GM23338 (cell line): ENCODE results near the gene MT1E. TPM values are rescaled to one million over a fixed set of nuclear protein-coding genes. Genes with fewer than 3 reads are reported as not detected.
A peak's percentile ranks its signal among the peaks of the same experiment; 100 is the strongest.

Experiments
- ATAC-seq: fragments of 200-7000 bp; cut with Tn5 transposase; 3 replicates; pipeline ENCODE4 v1.9.1; 2020
- DNase-seq: peaks from one replicate; pipeline ENCODE4 v3.0.0-alpha.2; 2015; ENCODE audit warnings: low spot score
- H2AFZ ChIP-seq: fragments of 200-600 bp; sonication (generic); 2 replicates; pipeline ENCODE4 v1.8.0; 2016; ENCODE audit warnings: antibody characterized with exemption, mild to moderate bottlenecking, moderate library complexity
- H3F3A ChIP-seq: fragments of 200-600 bp; sonication (generic); replicated peaks from 2 replicates; pipeline ENCODE4 v1.8.0; 2017; ENCODE audit warnings: antibody characterized with exemption, mixed run types, low read depth
- H3K27ac ChIP-seq: fragments of 200-600 bp; sonication (generic); 2 replicates; pipeline ENCODE4 v1.6.1; 2016; ENCODE audit warnings: low read depth
- H3K27me3 ChIP-seq: fragments of 200-600 bp; sonication (generic); 2 replicates; pipeline ENCODE4 v1.8.0; 2016; ENCODE audit warnings: mild to moderate bottlenecking, mixed run types, moderate library complexity; ENCODE audit not compliant: insufficient read depth
- H3K36me3 ChIP-seq: fragments of 200-600 bp; sonication (generic); 2 replicates; pipeline ENCODE4 v1.8.0; 2016; ENCODE audit warnings: mild to moderate bottlenecking; ENCODE audit not compliant: insufficient read depth
- H3K4me1 ChIP-seq: fragments of 200-600 bp; sonication (generic); 2 replicates; pipeline ENCODE4 v1.8.0; 2016; ENCODE audit warnings: mild to moderate bottlenecking, moderate library complexity; ENCODE audit not compliant: insufficient read depth
- H3K4me2 ChIP-seq: fragments of 200-600 bp; sonication (generic); 2 replicates; pipeline ENCODE4 v1.7.1; 2017; ENCODE audit warnings: mixed run types
- H3K4me3 ChIP-seq: fragments of 200-600 bp; sonication (generic); 2 replicates; pipeline ENCODE4 v1.6.1; 2016; ENCODE audit warnings: mixed run types
- H3K79me2 ChIP-seq: fragments of 200-600 bp; sonication (generic); replicated peaks from 2 replicates; pipeline ENCODE4 v1.8.0; 2017; ENCODE audit warnings: mild to moderate bottlenecking; ENCODE audit not compliant: insufficient read depth
- H3K9me2 ChIP-seq: fragments of 200-600 bp; sonication (generic); 2 replicates; pipeline ENCODE4 v1.8.0; 2017; ENCODE audit not compliant: insufficient read depth
- H4K20me1 ChIP-seq: fragments of 200-600 bp; sonication (generic); replicated peaks from 2 replicates; pipeline ENCODE4 v1.8.0; 2017; ENCODE audit warnings: mild to moderate bottlenecking; ENCODE audit not compliant: insufficient read depth
- H3K27ac Mint-ChIP-seq: 2 replicates; pipeline ENCODE4 v1.8.0; 2020; ENCODE audit warnings: inconsistent platforms, mild to moderate bottlenecking, moderate library complexity, mixed read lengths
- H3K27me3 Mint-ChIP-seq: 3 replicates; pipeline ENCODE4 v1.8.0; 2022; ENCODE audit warnings: low read depth, mild to moderate bottlenecking, moderate library complexity, mixed read lengths, inconsistent platforms; ENCODE audit not compliant: insufficient read depth, poor library complexity
- H3K36me3 Mint-ChIP-seq: 3 replicates; pipeline ENCODE4 v1.8.0; 2021; ENCODE audit warnings: low read depth, mild to moderate bottlenecking, inconsistent platforms, moderate library complexity, mixed read lengths
- H3K4me1 Mint-ChIP-seq: 3 replicates; pipeline ENCODE4 v1.8.0; 2020; ENCODE audit warnings: mild to moderate bottlenecking, inconsistent platforms, mixed read lengths
- H3K4me3 Mint-ChIP-seq: 3 replicates; pipeline ENCODE4 v1.8.0; 2021; ENCODE audit warnings: moderate library complexity, mild to moderate bottlenecking, inconsistent platforms, mixed read lengths
- H3K9me3 Mint-ChIP-seq: 3 replicates; pipeline ENCODE4 v1.8.0; 2020; ENCODE audit warnings: moderate library complexity, mild to moderate bottlenecking, inconsistent platforms, mixed read lengths
- POLR2AphosphoS5 ChIP-seq: IDR thresholded peaks from 2 replicates; pipeline ENCODE4 v1.6.1; 2016; ENCODE audit warnings: antibody characterized with exemption, low read depth
- STAT1 ChIP-seq: IDR thresholded peaks from one replicate; pipeline ENCODE4 v1.6.1; 2016; ENCODE audit warnings: antibody characterized with exemption; ENCODE audit not compliant: unreplicated experiment
- ZNF114 ChIP-seq: fragments of 250-450 bp; sonication (Bioruptor Pico); IDR thresholded peaks from 2 replicates; pipeline ENCODE4 v1.5.0; 2020; ENCODE audit warnings: mild to moderate bottlenecking, moderate library complexity
- ZNF331 ChIP-seq: fragments of 250-450 bp; sonication (Bioruptor Pico); IDR thresholded peaks from 2 replicates; pipeline ENCODE4 v1.5.0; 2020; ENCODE audit warnings: low read depth, mild to moderate bottlenecking, moderate library complexity
- polyA plus RNA-seq: library from polyadenylated mRNA; unstranded; fragments of >200 nt; fragmentation: Nextera tagmentation; extraction: Ambion mirVana; gene quantifications from 2 replicates; pipeline ENCODE4 v1.2.1, GENCODE V29; 2016
- total RNA-seq: library from RNA; depleted of rRNA; stranded (reverse); fragments of >200 nt; shearing (Covaris generic); gene quantifications from 2 replicates; pipeline ENCODE4 v1.2.3, GENCODE V29; 2014
- TF ChIP-seq, protein P1 (sequence below), 2 experiments: fragments of 200-600 bp in 1 of 2; sonication (generic) in 1 of 2; conservative IDR thresholded peaks; 2 replicates each; pipeline versions ENCODE4 v1.5.1 to v1.6.1; 2016 to 2017; ENCODE audit warnings: antibody characterized with exemption in 2 of 2, low read depth in 2 of 2, mild to moderate bottlenecking in 2 of 2, moderate library complexity in 1 of 2
- TF ChIP-seq, protein P2 (sequence below): fragments of 250-450 bp; sonication (Bioruptor Pico); IDR thresholded peaks from 2 replicates; pipeline ENCODE4 v1.5.0; 2020; ENCODE audit warnings: mild to moderate bottlenecking, moderate library complexity
- TF ChIP-seq, protein P3 (sequence below): IDR thresholded peaks from one replicate; pipeline ENCODE4 v1.6.1; 2018; ENCODE audit warnings: antibody characterized with exemption; ENCODE audit not compliant: unreplicated experiment

Gene MT1E
- total and polyA plus RNA-seq, 2 experiments from 2014 or later: 31.0 to 121 TPM

DNA sequence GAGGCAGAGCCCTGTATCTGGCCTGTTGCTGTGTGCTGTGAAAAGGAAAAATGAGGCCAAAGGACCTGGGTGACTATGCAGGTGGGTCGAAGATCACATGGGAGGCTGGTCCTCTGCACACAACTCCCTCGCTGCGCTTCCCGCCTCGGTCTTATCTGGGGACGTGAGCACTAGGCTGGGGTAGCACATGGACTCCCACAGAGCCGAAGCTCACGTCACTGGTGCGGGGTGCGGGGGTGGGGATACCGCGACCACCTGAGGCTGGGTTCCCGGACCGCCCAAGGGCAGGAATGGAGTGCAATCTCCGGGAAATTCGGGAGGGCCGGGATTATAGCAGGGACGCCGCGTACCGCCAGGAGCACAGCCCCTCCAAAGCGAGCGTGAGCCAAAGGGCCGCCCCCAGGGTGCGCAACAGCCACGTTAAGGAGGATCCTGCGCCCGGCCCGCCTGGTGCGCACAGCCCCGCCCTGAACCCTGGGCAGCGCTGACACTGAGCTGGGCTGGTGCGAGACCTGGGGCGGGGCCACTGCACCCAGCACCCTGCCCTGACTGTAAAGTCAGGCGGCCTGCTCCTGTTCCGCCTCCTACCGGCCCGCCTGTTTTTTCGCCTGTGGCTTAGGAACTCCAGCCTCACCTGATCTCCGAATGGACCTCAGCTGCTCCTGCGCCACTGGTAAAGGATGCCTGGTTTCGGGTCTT is 17.6 kb downstream of the MT1E start:
- ATAC-seq (peak; percentile 79), DNase-seq (peak; percentile 79)
- Histone ChIP-seq H3K79me2 (no peaks in the 10 kb centered on the region), H2AFZ (peak overlapping the region; percentile 84), H3K4me1 (peaks cover 17% of the 10 kb centered on the region; the same call in 1 of the 2 replicates), H3K4me3 (peak overlapping the region; percentile 61), H3F3A (peaks cover 13% of the 10 kb centered on the region; the same call in 1 of the 2 replicates), H3K4me2 (peak overlapping the region; percentile 84), H3K9me2 (no peaks in the 10 kb centered on the region), H3K27me3 (peaks cover 100% of the 10 kb centered on the region), H3K36me3 (no peaks in the 10 kb centered on the region), H3K27ac (no peak overlapping the region), H4K20me1 (no peaks in the 10 kb centered on the region)
- TF ChIP-seq ZNF331 (CRISPR knock-in tag): no peak
- TF ChIP-seq, protein P1, sequence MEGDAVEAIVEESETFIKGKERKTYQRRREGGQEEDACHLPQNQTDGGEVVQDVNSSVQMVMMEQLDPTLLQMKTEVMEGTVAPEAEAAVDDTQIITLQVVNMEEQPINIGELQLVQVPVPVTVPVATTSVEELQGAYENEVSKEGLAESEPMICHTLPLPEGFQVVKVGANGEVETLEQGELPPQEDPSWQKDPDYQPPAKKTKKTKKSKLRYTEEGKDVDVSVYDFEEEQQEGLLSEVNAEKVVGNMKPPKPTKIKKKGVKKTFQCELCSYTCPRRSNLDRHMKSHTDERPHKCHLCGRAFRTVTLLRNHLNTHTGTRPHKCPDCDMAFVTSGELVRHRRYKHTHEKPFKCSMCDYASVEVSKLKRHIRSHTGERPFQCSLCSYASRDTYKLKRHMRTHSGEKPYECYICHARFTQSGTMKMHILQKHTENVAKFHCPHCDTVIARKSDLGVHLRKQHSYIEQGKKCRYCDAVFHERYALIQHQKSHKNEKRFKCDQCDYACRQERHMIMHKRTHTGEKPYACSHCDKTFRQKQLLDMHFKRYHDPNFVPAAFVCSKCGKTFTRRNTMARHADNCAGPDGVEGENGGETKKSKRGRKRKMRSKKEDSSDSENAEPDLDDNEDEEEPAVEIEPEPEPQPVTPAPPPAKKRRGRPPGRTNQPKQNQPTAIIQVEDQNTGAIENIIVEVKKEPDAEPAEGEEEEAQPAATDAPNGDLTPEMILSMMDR (conservative IDR thresholded peaks at IDR 0.05; ENCODE audit: low read depth in 2 of 2): peak; percentile 38 to 51
- Mint-ChIP-seq H3K9me3 (no peaks in the 10 kb centered on the region), H3K4me1 (peaks cover 34% of the 10 kb centered on the region), H3K27me3 (peaks cover 98% of the 10 kb centered on the region), H3K27ac (no peak overlapping the region), H3K4me3 (peak overlapping the region; percentile 64), H3K36me3 (no peaks in the 10 kb centered on the region)

DNA sequence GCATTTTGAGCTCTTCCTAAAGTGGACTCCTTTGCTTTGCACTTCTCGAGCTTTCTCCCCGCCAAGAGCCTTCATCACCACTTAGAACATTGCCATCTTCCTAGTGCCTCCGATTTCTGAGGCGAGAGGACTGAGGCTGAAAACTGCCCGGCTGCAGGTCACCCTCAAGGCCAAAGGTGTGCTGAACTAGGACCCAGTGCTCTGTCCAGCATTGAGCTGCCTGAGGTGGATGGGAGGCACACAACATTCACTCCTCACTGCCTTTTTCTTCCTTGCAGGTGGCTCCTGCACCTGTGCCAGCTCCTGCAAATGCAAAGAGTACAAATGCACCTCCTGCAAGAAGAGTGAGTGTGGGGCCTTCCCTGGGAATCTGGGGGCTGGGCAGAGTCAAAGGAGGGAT is 18.3 kb downstream of the MT1E start:
- Histone ChIP-seq H2AFZ (peak overlapping the region; percentile 84), H3K9me2 (no peaks in the 10 kb centered on the region), H3F3A (peaks cover 9% of the 10 kb centered on the region; the same call in 1 of the 2 replicates), H3K4me1 (peaks cover 13% of the 10 kb centered on the region; the same call in 1 of the 2 replicates), H3K27me3 (peaks cover 100% of the 10 kb centered on the region), H3K79me2 (no peaks in the 10 kb centered on the region), H4K20me1 (no peaks in the 10 kb centered on the region), H3K36me3 (no peaks in the 10 kb centered on the region), H3K27ac (no peak overlapping the region), H3K4me2 (peak overlapping the region; percentile 84), H3K4me3 (peak overlapping the region; percentile 61)
- DNase-seq (no peak), ATAC-seq (no peak)
- H3K4me3 Mint-ChIP-seq: peak overlapping the region; percentile 64
- no peak overlapping the region for H3K27ac Mint-ChIP-seq
- no peaks in the 10 kb centered on the region for H3K9me3 Mint-ChIP-seq
- peaks cover 34% of the 10 kb centered on the region for H3K4me1 Mint-ChIP-seq
- TF ChIP-seq POLR2AphosphoS5 (no peak), STAT1 (no peak), ZNF114 (CRISPR knock-in tag) (no peak), ZNF331 (CRISPR knock-in tag) (no peak)
- TF ChIP-seq, protein P2, sequence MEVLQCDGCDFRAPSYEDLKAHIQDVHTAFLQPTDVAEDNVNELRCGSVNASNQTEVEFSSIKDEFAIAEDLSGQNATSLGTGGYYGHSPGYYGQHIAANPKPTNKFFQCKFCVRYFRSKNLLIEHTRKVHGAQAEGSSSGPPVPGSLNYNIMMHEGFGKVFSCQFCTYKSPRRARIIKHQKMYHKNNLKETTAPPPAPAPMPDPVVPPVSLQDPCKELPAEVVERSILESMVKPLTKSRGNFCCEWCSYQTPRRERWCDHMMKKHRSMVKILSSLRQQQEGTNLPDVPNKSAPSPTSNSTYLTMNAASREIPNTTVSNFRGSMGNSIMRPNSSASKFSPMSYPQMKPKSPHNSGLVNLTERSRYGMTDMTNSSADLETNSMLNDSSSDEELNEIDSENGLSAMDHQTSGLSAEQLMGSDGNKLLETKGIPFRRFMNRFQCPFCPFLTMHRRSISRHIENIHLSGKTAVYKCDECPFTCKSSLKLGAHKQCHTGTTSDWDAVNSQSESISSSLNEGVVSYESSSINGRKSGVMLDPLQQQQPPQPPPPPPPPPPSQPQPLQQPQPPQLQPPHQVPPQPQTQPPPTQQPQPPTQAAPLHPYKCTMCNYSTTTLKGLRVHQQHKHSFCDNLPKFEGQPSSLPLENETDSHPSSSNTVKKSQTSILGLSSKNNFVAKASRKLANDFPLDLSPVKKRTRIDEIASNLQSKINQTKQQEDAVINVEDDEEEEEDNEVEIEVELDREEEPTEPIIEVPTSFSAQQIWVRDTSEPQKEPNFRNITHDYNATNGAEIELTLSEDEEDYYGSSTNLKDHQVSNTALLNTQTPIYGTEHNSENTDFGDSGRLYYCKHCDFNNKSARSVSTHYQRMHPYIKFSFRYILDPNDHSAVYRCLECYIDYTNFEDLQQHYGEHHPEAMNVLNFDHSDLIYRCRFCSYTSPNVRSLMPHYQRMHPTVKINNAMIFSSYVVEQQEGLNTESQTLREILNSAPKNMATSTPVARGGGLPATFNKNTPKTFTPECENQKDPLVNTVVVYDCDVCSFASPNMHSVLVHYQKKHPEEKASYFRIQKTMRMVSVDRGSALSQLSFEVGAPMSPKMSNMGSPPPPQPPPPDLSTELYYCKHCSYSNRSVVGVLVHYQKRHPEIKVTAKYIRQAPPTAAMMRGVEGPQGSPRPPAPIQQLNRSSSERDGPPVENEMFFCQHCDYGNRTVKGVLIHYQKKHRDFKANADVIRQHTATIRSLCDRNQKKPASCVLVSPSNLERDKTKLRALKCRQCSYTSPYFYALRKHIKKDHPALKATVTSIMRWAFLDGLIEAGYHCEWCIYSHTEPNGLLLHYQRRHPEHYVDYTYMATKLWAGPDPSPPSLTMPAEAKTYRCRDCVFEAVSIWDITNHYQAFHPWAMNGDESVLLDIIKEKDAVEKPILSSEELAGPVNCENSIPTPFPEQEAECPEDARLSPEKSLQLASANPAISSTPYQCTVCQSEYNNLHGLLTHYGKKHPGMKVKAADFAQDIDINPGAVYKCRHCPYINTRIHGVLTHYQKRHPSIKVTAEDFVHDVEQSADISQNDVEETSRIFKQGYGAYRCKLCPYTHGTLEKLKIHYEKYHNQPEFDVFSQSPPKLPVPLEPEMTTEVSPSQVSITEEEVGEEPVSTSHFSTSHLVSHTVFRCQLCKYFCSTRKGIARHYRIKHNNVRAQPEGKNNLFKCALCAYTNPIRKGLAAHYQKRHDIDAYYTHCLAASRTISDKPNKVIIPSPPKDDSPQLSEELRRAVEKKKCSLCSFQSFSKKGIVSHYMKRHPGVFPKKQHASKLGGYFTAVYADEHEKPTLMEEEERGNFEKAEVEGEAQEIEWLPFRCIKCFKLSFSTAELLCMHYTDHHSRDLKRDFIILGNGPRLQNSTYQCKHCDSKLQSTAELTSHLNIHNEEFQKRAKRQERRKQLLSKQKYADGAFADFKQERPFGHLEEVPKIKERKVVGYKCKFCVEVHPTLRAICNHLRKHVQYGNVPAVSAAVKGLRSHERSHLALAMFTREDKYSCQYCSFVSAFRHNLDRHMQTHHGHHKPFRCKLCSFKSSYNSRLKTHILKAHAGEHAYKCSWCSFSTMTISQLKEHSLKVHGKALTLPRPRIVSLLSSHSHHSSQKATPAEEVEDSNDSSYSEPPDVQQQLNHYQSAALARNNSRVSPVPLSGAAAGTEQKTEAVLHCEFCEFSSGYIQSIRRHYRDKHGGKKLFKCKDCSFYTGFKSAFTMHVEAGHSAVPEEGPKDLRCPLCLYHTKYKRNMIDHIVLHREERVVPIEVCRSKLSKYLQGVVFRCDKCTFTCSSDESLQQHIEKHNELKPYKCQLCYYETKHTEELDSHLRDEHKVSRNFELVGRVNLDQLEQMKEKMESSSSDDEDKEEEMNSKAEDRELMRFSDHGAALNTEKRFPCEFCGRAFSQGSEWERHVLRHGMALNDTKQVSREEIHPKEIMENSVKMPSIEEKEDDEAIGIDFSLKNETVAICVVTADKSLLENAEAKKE (CRISPR knock-in tag): no peak
- TF ChIP-seq, protein P3, sequence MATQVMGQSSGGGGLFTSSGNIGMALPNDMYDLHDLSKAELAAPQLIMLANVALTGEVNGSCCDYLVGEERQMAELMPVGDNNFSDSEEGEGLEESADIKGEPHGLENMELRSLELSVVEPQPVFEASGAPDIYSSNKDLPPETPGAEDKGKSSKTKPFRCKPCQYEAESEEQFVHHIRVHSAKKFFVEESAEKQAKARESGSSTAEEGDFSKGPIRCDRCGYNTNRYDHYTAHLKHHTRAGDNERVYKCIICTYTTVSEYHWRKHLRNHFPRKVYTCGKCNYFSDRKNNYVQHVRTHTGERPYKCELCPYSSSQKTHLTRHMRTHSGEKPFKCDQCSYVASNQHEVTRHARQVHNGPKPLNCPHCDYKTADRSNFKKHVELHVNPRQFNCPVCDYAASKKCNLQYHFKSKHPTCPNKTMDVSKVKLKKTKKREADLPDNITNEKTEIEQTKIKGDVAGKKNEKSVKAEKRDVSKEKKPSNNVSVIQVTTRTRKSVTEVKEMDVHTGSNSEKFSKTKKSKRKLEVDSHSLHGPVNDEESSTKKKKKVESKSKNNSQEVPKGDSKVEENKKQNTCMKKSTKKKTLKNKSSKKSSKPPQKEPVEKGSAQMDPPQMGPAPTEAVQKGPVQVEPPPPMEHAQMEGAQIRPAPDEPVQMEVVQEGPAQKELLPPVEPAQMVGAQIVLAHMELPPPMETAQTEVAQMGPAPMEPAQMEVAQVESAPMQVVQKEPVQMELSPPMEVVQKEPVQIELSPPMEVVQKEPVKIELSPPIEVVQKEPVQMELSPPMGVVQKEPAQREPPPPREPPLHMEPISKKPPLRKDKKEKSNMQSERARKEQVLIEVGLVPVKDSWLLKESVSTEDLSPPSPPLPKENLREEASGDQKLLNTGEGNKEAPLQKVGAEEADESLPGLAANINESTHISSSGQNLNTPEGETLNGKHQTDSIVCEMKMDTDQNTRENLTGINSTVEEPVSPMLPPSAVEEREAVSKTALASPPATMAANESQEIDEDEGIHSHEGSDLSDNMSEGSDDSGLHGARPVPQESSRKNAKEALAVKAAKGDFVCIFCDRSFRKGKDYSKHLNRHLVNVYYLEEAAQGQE: peak; percentile 57
- no peaks in the 10 kb centered on the region for H3K36me3 Mint-ChIP-seq
- peaks cover 98% of the 10 kb centered on the region for H3K27me3 Mint-ChIP-seq
